ENCODE measurements around the gene ZNF330. TPM values are rescaled to one million over a fixed set of nuclear protein-coding genes. Genes with fewer than 3 reads are reported as not detected.

ZNF330 gene
- total RNA-seq = 10 to 100 TPM; 31.3 to 45.0 (median 36.6) TPM
- 10 to 100 TPM; 23.4 to 28.8 (median 24.4) TPM for polyA plus RNA-seq
- long read RNA-seq, donor 1, partial matches to known transcripts = 13 of 22 reads
- long read RNA-seq, donor 1, other reads (novel, unspliced or antisense) = 8 of 22 reads
- long read RNA-seq, donor 2, partial matches to known transcripts = 0 of 12 reads
- long read RNA-seq, donor 2, other reads (novel, unspliced or antisense) = 9 of 12 reads

DNA sequence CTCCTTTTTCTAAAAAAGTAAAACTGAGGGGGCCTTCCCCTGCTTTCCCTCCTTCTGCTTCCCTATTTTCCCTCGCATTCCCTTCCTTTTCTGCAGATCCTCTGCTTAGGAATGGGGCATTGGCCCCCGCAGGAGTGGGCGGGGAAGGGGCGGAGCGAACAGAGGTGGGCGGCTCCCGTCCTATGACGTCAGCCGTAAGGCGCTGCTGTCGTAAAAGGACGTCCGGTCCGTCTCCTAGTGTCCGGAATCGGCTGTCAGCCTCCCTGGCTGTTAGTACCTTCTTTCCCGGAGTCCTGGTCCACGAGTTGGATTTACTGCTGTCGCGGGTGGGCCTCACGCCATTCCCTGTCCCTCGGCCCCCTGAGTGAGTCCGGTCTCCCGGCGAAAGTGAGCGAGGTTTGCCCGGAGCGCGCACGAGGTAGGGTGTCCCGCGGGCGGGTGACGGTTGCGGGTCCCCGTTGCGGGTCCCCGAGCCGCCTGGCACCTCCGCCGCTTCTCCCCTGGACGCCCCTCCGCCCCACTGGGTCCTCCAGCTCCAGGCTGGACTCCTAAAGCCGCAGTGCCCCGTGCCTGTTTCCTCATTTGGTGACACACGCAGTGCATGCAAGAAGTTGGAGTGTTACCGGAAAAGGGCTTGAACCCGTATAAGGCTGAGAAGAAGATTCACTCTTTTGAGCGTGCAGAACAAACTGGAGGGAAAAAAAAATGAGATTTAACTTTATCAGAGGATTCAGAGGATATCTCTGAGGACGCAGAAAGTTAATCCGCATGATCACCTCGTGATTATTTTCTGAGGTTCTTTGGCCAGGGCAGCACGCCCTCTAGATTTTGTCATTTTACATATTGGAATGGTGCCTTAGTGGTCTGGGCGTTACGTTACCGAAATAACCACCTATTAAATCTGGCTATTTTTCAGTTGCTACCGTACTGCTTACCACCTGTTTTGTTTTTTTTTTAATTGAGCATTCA, at the start of gene ZNF330:
ZNF330 (plus strand) TSS at position 205 of the 969 bp plus-strand sequence. CDS start 1,477 bp downstream, outside the sequence.
- intact Hi-C loops (cut with DNase I; ENCODE audit: low total_unique reads) = loop anchor here (10.0 kb wide), 1 partner anchor 1964 kb away; the partner anchor contains the start of gene USP38
- H3K4me1 ChIP-seq = peaks cover 6 to 46% (median 31%) of the 10 kb centered on the region in 6 donors
- H3K36me3 ChIP-seq = peaks cover 0 to 36% (median 15%) of the 10 kb centered on the region in 6 donors
- peak within 1 kb of the TSS; percentile 73 to 96 (median 88) for H3K4me3 ChIP-seq
- peak within 1 kb of the TSS; percentile 89 to 98 (median 96) for H3K27ac ChIP-seq
- TF ChIP-seq POLR2AphosphoS5 (IDR thresholded peaks at IDR 0.05) (peak; percentile 97 to 98 (median 97)), POLR2A (IDR thresholded peaks at IDR 0.05) (peak; percentile 60 to 77 (median 77))
- TF ChIP-seq, protein P1, sequence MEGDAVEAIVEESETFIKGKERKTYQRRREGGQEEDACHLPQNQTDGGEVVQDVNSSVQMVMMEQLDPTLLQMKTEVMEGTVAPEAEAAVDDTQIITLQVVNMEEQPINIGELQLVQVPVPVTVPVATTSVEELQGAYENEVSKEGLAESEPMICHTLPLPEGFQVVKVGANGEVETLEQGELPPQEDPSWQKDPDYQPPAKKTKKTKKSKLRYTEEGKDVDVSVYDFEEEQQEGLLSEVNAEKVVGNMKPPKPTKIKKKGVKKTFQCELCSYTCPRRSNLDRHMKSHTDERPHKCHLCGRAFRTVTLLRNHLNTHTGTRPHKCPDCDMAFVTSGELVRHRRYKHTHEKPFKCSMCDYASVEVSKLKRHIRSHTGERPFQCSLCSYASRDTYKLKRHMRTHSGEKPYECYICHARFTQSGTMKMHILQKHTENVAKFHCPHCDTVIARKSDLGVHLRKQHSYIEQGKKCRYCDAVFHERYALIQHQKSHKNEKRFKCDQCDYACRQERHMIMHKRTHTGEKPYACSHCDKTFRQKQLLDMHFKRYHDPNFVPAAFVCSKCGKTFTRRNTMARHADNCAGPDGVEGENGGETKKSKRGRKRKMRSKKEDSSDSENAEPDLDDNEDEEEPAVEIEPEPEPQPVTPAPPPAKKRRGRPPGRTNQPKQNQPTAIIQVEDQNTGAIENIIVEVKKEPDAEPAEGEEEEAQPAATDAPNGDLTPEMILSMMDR (IDR thresholded peaks at IDR 0.05 in 8 of 11, conservative IDR thresholded peaks at IDR 0.05 in 3 of 11) = peak in 2 of 11 experiments; percentile 4 to 12
- no peaks in the 10 kb centered on the region for H3K9me3 ChIP-seq
- 0 to 1% (median 0%) methylated on average over 37 to 57 of the region's 57 CpGs for WGBS, 5 donors
- H3K27me3 ChIP-seq (replicated peaks in 1 of 7) = no peaks in the 10 kb centered on the region
- peak; percentile 96 for DNase-seq

DNA sequence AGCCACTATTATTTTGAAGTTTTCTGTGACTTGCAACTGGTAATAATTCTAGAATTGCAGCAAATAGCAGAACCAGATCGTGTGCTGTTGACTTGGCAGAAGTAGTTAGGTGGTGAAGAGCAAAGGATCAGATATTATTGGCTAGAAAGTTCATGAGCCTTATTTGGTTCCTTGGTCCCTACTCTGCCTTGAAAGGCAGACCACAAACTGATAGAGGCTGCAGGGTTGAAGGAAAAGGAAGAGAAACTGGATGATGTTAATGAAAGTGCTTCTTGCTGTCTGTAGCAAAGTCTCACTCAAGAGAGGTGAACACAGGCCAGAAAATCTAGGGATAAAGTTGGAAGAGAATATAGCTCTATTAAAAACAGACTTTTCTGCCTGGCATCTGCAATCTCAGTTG, 46.2 kb upstream of the ZNF330 start:
- no peaks in the 10 kb centered on the region for H3K27me3 ChIP-seq (replicated peaks in 1 of 7)
- DNase-seq = no peak
- H3K36me3 ChIP-seq = no peaks in the 10 kb centered on the region
- H3K4me3 ChIP-seq = no peak overlapping the region
- intact Hi-C loops (cut with DNase I; ENCODE audit: low total_unique reads) = no loop called here
- no peak overlapping the region for H3K27ac ChIP-seq
- H3K9me3 ChIP-seq = peaks cover 0 to 6% (median 4%) of the 10 kb centered on the region in 8 donors
- TF ChIP-seq POLR2AphosphoS5 (IDR thresholded peaks at IDR 0.05) (no peak), POLR2A (IDR thresholded peaks at IDR 0.05) (no peak)
- TF ChIP-seq, protein P1 (IDR thresholded peaks at IDR 0.05 in 8 of 11, conservative IDR thresholded peaks at IDR 0.05 in 3 of 11) = no peak
- H3K4me1 ChIP-seq = no peaks in the 10 kb centered on the region
- 51 to 66% (median 58%) methylated on average over 1 of the region's 1 CpG for WGBS, 5 donors

DNA sequence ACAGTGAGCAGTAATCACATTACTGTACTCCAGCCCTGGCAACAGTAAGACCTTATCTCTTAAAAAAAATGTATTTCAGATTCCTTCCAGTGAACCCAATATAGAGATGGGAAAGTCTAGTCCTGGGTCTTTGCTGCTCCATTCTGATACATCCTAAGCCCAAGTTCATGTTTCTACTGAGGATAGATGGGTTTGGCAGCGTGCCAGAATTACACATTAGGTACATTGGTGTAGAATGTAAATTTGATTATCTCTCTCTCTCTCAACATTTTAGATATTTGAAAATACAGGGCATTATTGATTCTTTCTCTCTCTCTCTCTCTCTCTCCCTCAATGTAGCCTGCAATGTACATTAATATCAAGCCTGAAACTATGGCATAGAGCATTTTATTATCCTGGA, 43.5 kb upstream of the ZNF330 start:
- no peaks in the 10 kb centered on the region for H3K36me3 ChIP-seq
- DNase-seq = no peak
- H3K27ac ChIP-seq = no peak overlapping the region
- H3K27me3 ChIP-seq (replicated peaks in 1 of 7) = no peaks in the 10 kb centered on the region
- 47 to 77% (median 61%) methylated on average over 1 of the region's 1 CpG for WGBS, 5 donors
- TF ChIP-seq POLR2A (IDR thresholded peaks at IDR 0.05) = no peak
- TF ChIP-seq, protein P1 (IDR thresholded peaks at IDR 0.05 in 8 of 11, conservative IDR thresholded peaks at IDR 0.05 in 3 of 11) = no peak
- no peak for TF ChIP-seq POLR2AphosphoS5 (IDR thresholded peaks at IDR 0.05)
- H3K9me3 ChIP-seq = no peaks in the 10 kb centered on the region
- no peak overlapping the region for H3K4me3 ChIP-seq
- intact Hi-C loops (cut with DNase I; ENCODE audit: low total_unique reads) = no loop called here
- no peaks in the 10 kb centered on the region for H3K4me1 ChIP-seq

Measured in spleen (tissue), 13 donors.